PC-3 (cell line): ENCODE measurements around the gene PODXL2.

ENCODE experiments used
- EZH2 ChIP-seq: fragments of 300-600 bp; sonication (generic); IDR thresholded peaks from one replicate; pipeline ENCODE4 v1.6.1; 2017; ENCODE audit warnings: antibody characterized with exemption, mild to moderate bottlenecking, low read length; ENCODE audit not compliant: unreplicated experiment
- EZH2phosphoT487 ChIP-seq: fragments of 300-600 bp; sonication (generic); IDR thresholded peaks from 2 replicates; pipeline ENCODE4 v1.6.1; 2018; ENCODE audit warnings: mild to moderate bottlenecking, antibody characterized with exemption, low read length, borderline replicate concordance
- TF ChIP-seq, protein P1 (sequence below): fragments of 300-600 bp; sonication (generic); conservative IDR thresholded peaks from 2 replicates; pipeline ENCODE4 v1.5.1; 2017; ENCODE audit warnings: antibody characterized with exemption, low read depth, mild to moderate bottlenecking, low read length

DNA sequence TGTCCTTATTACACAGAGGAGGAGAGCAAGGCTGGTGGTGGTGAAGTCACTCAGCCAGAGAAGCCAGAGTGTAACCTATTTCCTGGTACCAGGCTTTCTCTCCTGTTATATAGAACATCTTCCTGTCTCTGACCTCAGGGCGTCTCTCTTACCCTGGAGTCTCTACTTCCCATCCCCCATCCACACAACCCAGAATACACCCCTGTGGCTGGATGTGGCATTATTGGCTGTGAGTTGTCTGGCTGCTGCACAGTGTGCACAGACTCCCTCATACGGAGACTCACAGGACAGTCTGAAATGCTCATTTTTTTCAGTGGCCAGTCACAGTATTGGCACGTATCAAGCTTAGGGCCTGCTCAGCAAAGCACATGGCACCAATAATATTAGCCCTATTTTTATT is 8.6 kb downstream of the PODXL2 start:
- TF ChIP-seq EZH2phosphoT487 (no peak), EZH2 (no peak)
- TF ChIP-seq, protein P1, sequence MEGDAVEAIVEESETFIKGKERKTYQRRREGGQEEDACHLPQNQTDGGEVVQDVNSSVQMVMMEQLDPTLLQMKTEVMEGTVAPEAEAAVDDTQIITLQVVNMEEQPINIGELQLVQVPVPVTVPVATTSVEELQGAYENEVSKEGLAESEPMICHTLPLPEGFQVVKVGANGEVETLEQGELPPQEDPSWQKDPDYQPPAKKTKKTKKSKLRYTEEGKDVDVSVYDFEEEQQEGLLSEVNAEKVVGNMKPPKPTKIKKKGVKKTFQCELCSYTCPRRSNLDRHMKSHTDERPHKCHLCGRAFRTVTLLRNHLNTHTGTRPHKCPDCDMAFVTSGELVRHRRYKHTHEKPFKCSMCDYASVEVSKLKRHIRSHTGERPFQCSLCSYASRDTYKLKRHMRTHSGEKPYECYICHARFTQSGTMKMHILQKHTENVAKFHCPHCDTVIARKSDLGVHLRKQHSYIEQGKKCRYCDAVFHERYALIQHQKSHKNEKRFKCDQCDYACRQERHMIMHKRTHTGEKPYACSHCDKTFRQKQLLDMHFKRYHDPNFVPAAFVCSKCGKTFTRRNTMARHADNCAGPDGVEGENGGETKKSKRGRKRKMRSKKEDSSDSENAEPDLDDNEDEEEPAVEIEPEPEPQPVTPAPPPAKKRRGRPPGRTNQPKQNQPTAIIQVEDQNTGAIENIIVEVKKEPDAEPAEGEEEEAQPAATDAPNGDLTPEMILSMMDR, result no peak
